PC-9 (cell line): ENCODE results near the gene SLC16A8.

ENCODE experiments used
- CTCF ChIP-seq: fragments of 200-600 bp; sonication (generic); conservative IDR thresholded peaks from 2 replicates; pipeline ENCODE4 v1.6.1; 2017; ENCODE audit warnings: mixed run types, antibody characterized with exemption, mild to moderate bottlenecking, moderate library complexity
- EZH2 ChIP-seq: fragments of 200-600 bp; sonication (generic); IDR thresholded peaks from 2 replicates; pipeline ENCODE4 v1.8.0; 2017; ENCODE audit warnings: antibody characterized with exemption, low read depth

- TF ChIP-seq CTCF: no peak
- no peak for TF ChIP-seq EZH2
Observed at GRCh38 chr22:38077595-38077994, 6.4 kb downstream of the SLC16A8 start.
